Measurements from ENCODE around the gene ROBO2.

- TF ChIP-seq ZNF384 (IDR thresholded peaks at IDR 0.05) (no peak), SP1 (IDR thresholded peaks at IDR 0.05) (no peak), FOXM1 (IDR thresholded peaks at IDR 0.05; ENCODE audit: borderline replicate concordance) (no peak), HDGF (IDR thresholded peaks at IDR 0.05; ENCODE audit: borderline replicate concordance) (no peak), BHLHE40 (IDR thresholded peaks at IDR 0.05; ENCODE audit: borderline replicate concordance) (no peak), L3MBTL2 (conservative IDR thresholded peaks at IDR 0.05) (no peak), ELF4 (IDR thresholded peaks at IDR 0.05) (no peak), FOXK2 (IDR thresholded peaks at IDR 0.05) (no peak), PKNOX1 (IDR thresholded peaks at IDR 0.05) (no peak), CTBP1 (IDR thresholded peaks at IDR 0.05; ENCODE audit: borderline replicate concordance) (no peak), NFRKB (IDR thresholded peaks at IDR 0.05) (no peak)
These were observed 207.2 kb downstream of the ROBO2 start for GRCh38 chr3:77247061-77247460.

Data from HEK293T (cell line).